Cardiac atrium fibroblast (primary cell): ENCODE data around the gene GSTA5. TPM values are rescaled to one million over a fixed set of nuclear protein-coding genes. Genes with fewer than 3 reads are reported as not detected.

ENCODE experiments used
- total RNA-seq: library from RNA; depleted of rRNA; stranded (reverse); fragments of >200 nt; gene quantifications from 2 replicates; pipeline ENCODE4 v1.2.3, GENCODE V29; 2015

The GSTA5 gene
- not detected in 2 replicates for total RNA-seq

DNA sequence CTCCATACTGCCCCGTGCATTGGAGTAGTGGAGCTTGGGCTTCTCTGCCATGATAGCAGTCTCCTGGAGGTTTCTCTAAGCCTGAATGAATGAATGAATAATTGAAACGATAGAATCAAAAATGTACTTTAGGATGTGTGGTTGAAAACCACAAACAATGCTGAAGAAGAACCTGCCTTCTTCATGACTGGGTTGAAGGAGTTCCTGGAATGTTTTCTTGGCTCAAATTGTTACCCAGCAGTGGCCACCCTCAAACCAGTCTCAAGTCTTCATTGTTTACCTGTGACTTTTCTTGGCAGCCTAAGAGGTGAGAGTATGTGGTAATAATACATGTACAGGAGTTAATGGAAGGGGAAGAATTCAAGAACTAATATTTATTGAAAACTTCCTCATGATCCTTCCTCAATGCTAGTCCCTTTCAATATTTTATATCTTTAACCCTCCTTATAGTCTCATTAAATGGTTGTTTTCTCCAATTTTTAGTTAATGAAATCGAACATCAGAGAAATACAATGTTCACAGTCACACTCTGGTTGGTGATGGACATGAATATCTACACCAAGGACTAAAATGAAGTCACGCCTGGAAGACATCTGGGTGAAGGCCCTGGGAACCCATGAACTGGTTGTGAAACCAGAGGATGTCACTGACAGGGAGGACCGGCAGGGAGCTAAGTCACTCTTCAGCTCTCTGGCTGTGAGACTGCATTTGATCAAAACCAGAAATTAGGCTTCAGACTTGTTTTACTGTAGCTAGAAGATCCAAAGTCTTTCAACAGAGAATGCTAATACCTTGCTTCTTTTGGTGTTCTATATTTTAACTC lies at the start of gene GSTA5:
TSS of gene GSTA5 (minus strand) at position 51 of the 823 bp plus-strand sequence.

DNA sequence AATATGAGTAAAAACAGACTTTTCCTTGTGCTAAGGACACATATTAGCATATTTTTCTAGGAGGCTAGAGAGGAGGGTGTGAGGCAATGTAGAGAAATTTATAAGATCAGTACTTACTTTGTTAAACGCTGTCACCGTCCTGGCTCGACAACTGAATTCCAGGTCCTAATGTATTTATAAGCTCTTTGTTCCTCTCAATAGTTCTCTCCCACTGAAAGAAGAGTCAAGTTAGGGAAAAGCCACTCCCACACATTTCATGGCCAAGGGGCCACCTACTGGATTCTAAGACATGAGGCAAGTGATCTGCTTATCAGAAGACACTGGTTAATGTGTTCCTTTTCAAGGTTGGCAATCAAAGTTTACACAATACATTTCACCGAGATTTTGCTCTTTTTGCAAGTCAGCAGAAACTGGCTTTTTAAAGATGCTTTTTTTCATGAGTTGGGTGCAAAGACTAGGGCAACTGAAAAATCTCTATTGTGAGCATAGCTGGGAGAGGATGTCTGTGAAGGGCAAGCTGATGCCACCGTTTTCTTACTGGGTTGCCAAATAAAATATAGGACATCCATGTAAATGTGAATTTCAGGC lies 36.9 kb downstream of the GSTA5 start, which contains the start of gene GSTA1:
TSS of gene GSTA1 (minus strand) at position 149 of the 588 bp plus-strand sequence. CDS start 4,549 bp downstream, outside the sequence.

Other genes starting within 250 kb of the GSTA5 start
- gene TMEM14A, start 169.7 kb downstream of the GSTA5 start, total RNA-seq = 25.1 and 30.6 TPM in 2 replicates
- gene GSTA2, start 77.3 kb downstream of the GSTA5 start, total RNA-seq = not detected in 2 replicates
- gene GSTA1, start 37.0 kb downstream of the GSTA5 start, total RNA-seq = not detected in 2 replicates
- not detected in 2 replicates for gene GSTA3, start 68.9 kb upstream of the GSTA5 start, total RNA-seq
- gene GSTA4, start 154.5 kb upstream of the GSTA5 start, total RNA-seq = 37.3 and 39.0 TPM in 2 replicates
- 3.6 and 6.8 TPM in 2 replicates for gene CILK1, start 221.0 kb upstream of the GSTA5 start, total RNA-seq
- 35.9 and 46.2 TPM in 2 replicates for gene FBXO9, start 224.6 kb upstream of the GSTA5 start, total RNA-seq